VCaP (cell line): ENCODE measurements around the gene NNAT.

ENCODE experiments used
- H3K27ac ChIP-seq: fragments of 450-650 bp; 2 replicates; pipeline ENCODE4 v1.5.1; 2017
- TF ChIP-seq, protein P1 (sequence below): fragments of 450-650 bp; conservative IDR thresholded peaks from 2 replicates; pipeline ENCODE4 v1.5.1; 2017; ENCODE audit warnings: mild to moderate bottlenecking, moderate library complexity

The NNAT gene

DNA sequence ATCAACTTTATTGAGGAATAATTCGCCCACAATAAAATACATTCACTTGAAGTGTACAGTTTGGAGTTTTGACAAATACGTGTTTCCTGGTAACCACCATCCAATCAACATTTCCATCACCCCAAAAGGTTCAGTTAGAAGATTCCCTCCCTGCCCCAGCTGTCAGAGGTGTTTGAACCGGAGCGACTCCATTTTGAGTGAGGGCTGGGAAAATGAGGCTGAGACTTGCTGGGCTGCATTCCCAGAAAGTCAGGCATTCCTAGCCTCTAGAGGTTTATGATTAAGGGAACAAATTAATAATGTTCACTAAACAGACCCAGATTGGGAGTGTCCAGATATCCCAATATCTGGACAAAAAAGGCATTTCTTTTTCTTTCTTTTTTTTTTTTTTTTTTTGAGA is 39.6 kb downstream of the NNAT start:
- TF ChIP-seq, protein P1, sequence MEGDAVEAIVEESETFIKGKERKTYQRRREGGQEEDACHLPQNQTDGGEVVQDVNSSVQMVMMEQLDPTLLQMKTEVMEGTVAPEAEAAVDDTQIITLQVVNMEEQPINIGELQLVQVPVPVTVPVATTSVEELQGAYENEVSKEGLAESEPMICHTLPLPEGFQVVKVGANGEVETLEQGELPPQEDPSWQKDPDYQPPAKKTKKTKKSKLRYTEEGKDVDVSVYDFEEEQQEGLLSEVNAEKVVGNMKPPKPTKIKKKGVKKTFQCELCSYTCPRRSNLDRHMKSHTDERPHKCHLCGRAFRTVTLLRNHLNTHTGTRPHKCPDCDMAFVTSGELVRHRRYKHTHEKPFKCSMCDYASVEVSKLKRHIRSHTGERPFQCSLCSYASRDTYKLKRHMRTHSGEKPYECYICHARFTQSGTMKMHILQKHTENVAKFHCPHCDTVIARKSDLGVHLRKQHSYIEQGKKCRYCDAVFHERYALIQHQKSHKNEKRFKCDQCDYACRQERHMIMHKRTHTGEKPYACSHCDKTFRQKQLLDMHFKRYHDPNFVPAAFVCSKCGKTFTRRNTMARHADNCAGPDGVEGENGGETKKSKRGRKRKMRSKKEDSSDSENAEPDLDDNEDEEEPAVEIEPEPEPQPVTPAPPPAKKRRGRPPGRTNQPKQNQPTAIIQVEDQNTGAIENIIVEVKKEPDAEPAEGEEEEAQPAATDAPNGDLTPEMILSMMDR = no peak
- H3K27ac ChIP-seq = no peak overlapping the region

DNA sequence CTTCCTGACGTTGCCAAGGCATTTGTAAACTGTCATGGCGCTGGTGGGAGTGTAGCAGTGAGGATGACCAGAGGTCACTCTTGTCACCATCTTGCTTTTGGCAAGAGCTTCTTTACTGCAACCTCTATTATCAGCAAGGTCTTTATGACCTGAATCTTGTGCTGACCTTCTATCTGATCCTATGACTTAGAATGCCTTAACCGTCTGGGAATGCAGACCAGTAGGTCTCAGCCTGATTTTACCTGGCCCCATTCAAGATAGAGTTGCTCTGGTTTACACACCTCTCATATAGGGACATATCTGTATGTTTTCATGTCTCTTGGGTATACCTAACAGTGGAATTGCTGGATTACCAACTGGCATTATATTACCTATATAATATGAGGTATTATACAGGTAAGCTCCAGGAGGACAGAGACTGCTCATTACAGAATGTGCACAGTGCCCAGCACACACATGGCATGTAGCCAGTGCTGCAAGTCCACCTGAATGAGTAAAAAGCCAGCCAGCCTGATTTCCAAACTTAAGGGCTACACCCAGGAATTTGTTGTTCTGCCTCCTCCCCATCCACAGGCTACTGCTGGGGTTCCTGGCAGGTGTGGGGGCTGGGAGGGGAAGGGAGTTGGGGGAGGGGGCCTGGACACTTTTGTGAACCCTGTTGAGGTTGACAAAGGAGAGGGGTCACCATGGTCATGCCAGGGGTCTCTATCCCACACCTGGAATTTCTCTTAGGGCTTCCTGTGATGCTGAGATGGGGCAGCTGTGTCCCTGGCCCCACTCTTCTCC is 41.8 kb downstream of the NNAT start:
- TF ChIP-seq, protein P1 = no peak
- no peak overlapping the region for H3K27ac ChIP-seq

DNA sequence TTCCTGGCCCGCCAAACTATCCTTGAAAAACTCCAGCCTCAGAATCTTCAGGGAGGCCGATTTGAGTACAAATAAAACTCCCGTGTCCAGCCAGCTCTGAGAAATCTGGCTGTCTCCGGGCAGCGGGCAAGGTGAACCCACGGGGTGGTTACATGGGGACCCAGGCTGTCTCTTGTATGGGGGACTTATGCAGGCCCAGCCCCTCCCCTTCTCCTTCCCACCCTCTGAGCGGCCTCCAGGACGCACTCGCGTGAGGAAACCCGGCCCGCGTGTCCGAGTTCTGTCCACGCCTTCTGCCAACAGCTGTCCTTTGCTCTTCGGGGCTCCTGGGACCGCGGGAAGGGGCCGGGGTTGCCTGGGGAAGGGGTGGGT is 43.0 kb downstream of the NNAT start:
- TF ChIP-seq, protein P1 = no peak
- H3K27ac ChIP-seq = peak overlapping the region; percentile 59; the same call in 1 of the 2 replicates

DNA sequence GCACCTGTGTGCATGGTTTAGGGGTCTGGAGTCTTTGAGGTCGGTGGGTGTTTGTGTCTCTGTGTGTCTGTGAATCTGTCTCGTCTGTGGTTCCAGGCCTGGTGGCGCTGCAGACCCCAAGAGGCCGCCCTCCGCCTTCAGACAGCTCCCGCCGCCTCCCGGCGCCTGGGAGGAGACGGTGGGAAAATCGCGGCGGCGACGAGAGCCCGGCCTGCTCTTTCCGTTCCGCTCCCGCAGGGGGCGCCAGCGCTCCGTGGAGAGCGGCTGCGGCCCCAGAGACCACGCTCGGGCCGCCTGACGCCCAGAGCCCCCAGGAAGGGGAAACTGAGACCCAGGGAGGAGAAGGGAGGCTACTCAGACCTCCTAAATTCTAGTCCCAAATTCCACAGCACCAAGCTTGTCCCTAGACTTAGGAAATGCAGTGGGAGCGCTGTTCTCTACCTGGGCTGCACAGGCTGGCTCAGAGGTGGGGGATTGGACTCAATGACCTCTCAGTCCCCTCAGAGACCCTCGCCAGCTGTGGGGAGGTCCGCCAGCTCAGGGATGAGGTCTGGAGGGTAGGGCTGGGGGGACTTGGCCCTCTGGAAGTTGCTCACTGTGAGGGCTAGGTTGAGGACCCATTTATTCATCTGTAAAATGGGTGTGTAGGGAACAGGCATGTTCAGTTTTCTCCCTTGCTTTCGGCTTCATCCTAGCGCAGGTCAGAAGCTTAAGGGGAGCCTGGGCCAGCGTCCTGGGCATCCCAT is 43.5 kb downstream of the NNAT start:
- TF ChIP-seq, protein P1 = peak; percentile 99

DNA sequence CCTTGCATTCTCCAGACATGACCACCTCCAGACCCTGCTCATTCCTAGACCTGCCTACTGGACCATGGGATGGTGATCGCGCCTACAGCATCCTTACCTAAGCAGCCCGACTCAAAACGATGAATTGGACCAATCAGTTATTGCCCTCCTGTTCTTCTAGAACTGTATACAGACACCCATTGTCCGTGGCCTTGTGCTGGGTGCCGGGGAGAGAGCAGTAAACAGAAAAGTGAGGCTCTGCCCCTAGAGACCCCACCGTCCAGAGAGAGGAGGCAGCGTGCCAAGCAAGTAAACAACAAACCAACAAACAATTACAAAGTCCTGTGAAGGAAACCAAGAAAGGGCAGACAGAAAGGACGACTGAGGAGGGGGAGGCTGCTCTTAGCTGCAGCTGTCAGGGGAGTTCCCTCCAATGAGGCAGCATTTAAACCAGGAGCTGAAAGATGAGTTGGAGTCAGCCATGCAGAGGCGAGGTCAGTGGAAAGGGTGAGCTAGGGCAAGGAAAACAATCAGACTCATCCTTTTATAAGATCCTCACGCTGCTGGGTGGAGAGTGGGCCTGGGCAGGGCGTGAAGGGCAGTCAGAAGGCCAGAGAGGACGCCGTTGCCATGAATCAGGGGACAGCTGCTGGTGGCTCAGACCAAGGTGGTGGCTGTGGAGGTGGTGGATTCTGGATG is 44.2 kb downstream of the NNAT start:
- TF ChIP-seq, protein P1 = no peak
- H3K27ac ChIP-seq = no peak overlapping the region

More for the DNA sequence above, 43.5 kb downstream of the NNAT start:
- peak overlapping the region; percentile 59; the same call in 1 of the 2 replicates for H3K27ac ChIP-seq

DNA sequence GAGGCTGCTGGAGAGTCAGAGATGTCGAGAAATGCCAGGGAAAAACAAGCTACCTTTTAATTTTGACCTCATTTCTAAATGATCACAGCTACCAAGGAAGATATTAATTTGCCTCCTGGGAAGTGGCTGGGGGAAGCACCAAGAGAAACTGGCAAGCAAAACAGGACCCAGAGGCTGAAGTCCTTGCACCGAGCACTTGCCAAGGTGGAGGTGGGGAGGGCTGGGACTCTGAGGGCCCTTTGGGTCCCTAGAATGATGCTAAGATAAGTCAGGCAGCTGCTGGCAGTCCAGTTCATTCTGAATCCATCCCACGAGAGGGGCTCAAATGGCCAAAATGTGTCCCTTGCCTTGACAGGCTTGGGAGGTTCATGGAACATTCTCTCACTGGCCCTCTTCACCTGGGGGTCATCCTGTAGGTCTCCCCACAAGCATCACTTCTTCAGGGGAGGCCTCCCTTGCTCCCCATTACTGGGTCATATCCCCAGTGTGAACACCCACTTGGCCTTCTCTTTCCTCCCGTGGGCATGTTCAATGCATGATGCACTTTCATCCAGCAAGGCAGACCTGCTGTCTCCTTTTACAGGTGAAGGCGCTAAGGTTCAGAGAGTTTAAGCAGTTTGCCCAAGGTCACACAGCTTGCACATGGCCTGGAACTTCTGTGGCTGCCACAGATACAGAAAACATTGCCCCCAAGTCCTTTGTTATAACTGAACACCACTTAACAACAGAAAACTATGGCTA is 45.7 kb downstream of the NNAT start:
- TF ChIP-seq, protein P1 = no peak
- no peak overlapping the region for H3K27ac ChIP-seq
